ENCODE results near the gene YOD1. TPM values are rescaled to one million over a fixed set of nuclear protein-coding genes. Genes with fewer than 3 reads are reported as not detected.

The YOD1 gene
- total and polyA plus RNA-seq, 2 of the 13 experiments (the other 11 are each of a cell fraction or from before 2014, with no cell fraction given), result 3.4 to 9.1 TPM

- CTCF ChIA-PET (ENCODE audit: low intra/inter-chr PET ratio, low total read pairs), result no interaction called here
- Histone ChIP-seq H3K4me1 (ENCODE audit: insufficient read depth, low read length) (peaks cover 53% of the 10 kb centered on the region), H3K4me3 (replicated peaks in 1 of 3; ENCODE audit: insufficient read depth in 1 of 3, low read depth in 2 of 3, low read length in 3 of 3) (no peak overlapping the region), H3K9me3 (ENCODE audit: low read length) (no peaks in the 10 kb centered on the region), H3K9ac (ENCODE audit: insufficient read depth, low read depth, low read length) (no peak overlapping the region), H3K27me3 (ENCODE audit: control insufficient read depth in 1 of 2, insufficient read depth in 2 of 2, low read length in 2 of 2) (no peaks in the 10 kb centered on the region), H2AFZ (ENCODE audit: low read length) (no peak overlapping the region), H3K4me2 (ENCODE audit: low read depth, low read length) (no peak overlapping the region), H3K79me2 (ENCODE audit: insufficient read depth, low read length) (no peaks in the 10 kb centered on the region), H4K20me1 (ENCODE audit: insufficient read depth, low read length) (no peaks in the 10 kb centered on the region), H3K36me3 (replicated peaks in 1 of 2; ENCODE audit: control insufficient read depth in 1 of 2, insufficient read depth in 2 of 2, low read length in 2 of 2) (no peaks in the 10 kb centered on the region), H3K27ac (ENCODE audit: extremely low read length, insufficient read depth, low read length) (no peak overlapping the region)
- TF ChIP-seq ZNF512 (CRISPR knock-in tag; IDR thresholded peaks at IDR 0.05), result no peak
- WGBS (ENCODE audit: low lambda C conversion rate), result 96% methylated on average over 2 of the region's 2 CpGs
- in situ Hi-C loops (cut with HindIII; ENCODE audit: extremely low pct_ligation_motif_present, low pct_unique_long_range_greater_than_20kb), result no loop called here
- POLR2A ChIA-PET, result interaction anchor here (1.5 kb wide), 1 partner anchor 9 kb away, joined by 3 read pairs; no protein-coding TSS in a partner anchor
- no peak for DNase-seq (ENCODE audit: low spot score)
- BruUV-seq (replicated peaks), result no TSS peak
- no peak for ATAC-seq
- no peak for FAIRE-seq
- intact Hi-C loops (cut with micrococcal nuclease; ENCODE audit: unreplicated experiment), result no loop called here
Observed at GRCh38 chr1:207010726-207011125, 40.3 kb downstream of the YOD1 start.

DNA sequence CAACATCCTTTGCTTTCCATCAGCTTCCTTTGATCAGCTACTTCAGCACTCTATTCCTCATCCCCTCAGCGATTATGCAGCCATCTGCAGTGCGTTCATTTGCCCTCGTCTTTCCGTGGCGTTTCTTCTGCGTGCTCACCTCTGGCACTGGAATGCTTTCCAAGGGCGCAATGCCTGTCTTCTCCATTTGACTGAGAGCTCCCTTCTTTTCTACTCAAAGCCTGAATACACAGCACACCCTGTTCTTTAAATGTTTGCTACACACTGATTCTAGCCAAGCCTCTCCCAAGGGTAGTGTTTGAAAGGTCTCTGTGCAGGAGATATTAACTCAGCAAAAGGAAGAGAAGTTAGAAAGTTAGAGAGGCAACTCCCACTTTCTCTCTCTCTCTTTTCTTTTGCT, 41.1 kb downstream of the YOD1 start:
- intact Hi-C loops (cut with micrococcal nuclease; ENCODE audit: unreplicated experiment) (loop anchor here (1.0 kb wide), 1 partner anchor 11 kb away; no protein-coding TSS in a partner anchor), in situ Hi-C loops (cut with HindIII; ENCODE audit: extremely low pct_ligation_motif_present, low pct_unique_long_range_greater_than_20kb) (no loop called here)
- Histone ChIP-seq H3K4me2 (ENCODE audit: low read depth, low read length) (peak overlapping the region; percentile 54), H3K9me3 (ENCODE audit: low read length) (no peaks in the 10 kb centered on the region), H4K20me1 (ENCODE audit: insufficient read depth, low read length) (no peaks in the 10 kb centered on the region), H3K4me3 (replicated peaks in 1 of 3; ENCODE audit: insufficient read depth in 1 of 3, low read depth in 2 of 3, low read length in 3 of 3) (no peak overlapping the region), H3K79me2 (ENCODE audit: insufficient read depth, low read length) (no peaks in the 10 kb centered on the region), H3K36me3 (replicated peaks in 1 of 2; ENCODE audit: control insufficient read depth in 1 of 2, insufficient read depth in 2 of 2, low read length in 2 of 2) (no peaks in the 10 kb centered on the region), H2AFZ (ENCODE audit: low read length) (no peak overlapping the region), H3K27ac (ENCODE audit: extremely low read length, insufficient read depth, low read length) (peak overlapping the region; percentile 71), H3K9ac (ENCODE audit: insufficient read depth, low read depth, low read length) (peak overlapping the region; percentile 34; the same call in 1 of the 2 replicates), H3K4me1 (ENCODE audit: insufficient read depth, low read length) (peaks cover 61% of the 10 kb centered on the region), H3K27me3 (ENCODE audit: control insufficient read depth in 1 of 2, insufficient read depth in 2 of 2, low read length in 2 of 2) (no peaks in the 10 kb centered on the region)
- POLR2A ChIA-PET, result interaction anchor here (1.1 to 1.9 kb wide), 5 partner anchors 9 to 43 kb away, joined by 3 to 11 read pairs (median 7); partner anchors contain the start of genes C1orf116 and PFKFB2
- FAIRE-seq (no peak), DNase-seq (ENCODE audit: low spot score) (no peak), ATAC-seq (no peak)
- CTCF ChIA-PET (ENCODE audit: low intra/inter-chr PET ratio, low total read pairs), result no interaction called here
- WGBS (ENCODE audit: low lambda C conversion rate), result 96% methylated on average over 7 of the region's 7 CpGs
- BruUV-seq (replicated peaks), result no TSS peak
- TF ChIP-seq ZNF205 (CRISPR knock-in tag; IDR thresholded peaks at IDR 0.05), result 0 out of 2 replicates have a peak, but pooled peaks have one; percentile 6
- no peak for TF ChIP-seq ZBTB42 (CRISPR knock-in tag; IDR thresholded peaks at IDR 0.05)
